H1 (cell line): Measurements from ENCODE around the gene RARRES1. TPM values are rescaled to one million over a fixed set of nuclear protein-coding genes. Genes with fewer than 3 reads are reported as not detected.

Experiments used
- CBX8 ChIP-seq: fragments of 300-800, 300-1000 bp; sonication (generic); IDR thresholded peaks from 2 replicates; pipeline ENCODE4 v1.7.1; 2016; ENCODE audit warnings: low read depth, low read length, borderline replicate concordance
- SRF ChIP-seq: IDR thresholded peaks from 2 replicates; pipeline ENCODE4 v1.6.1; 2011; ENCODE audit warnings: mild to moderate bottlenecking, low read depth, low read length, moderate library complexity
- TBP ChIP-seq: IDR thresholded peaks from 2 replicates; pipeline ENCODE4 v1.6.1; 2011; ENCODE audit warnings: low read depth, low read length, improper control_type of control experiment
- polyA plus RNA-seq, 7 experiments: library from polyadenylated mRNA; depleted of rRNA in 3 of 7; stranded (reverse) in 5 of 7; unstranded in 2 of 7; fragments of >200 nt in 5 of 7; fragments of 200-250 nt in 2 of 7; gene quantifications; 1 replicate in 5 of 7; 2 replicates in 1 of 7; 4 replicates in 1 of 7; pipeline versions ENCODE4 v1.2.1 to v1.2.3, GENCODE V29; 2011 to 2013; ENCODE audit warnings: missing spikeins in 2 of 7, mixed read lengths in 2 of 7
- total RNA-seq: library from RNA; stranded (reverse); fragmentation: NEBNext Ultra II Directional; extraction: Animal tissue kit (Norgen Biotek cat#: 25700); gene quantifications from 2 replicates; pipeline ENCODE4 v1.2.1, GENCODE V29; 2021
- TF ChIP-seq, protein P1 (sequence below): fragments of 300-600 bp; sonication (generic); IDR thresholded peaks from 2 replicates; pipeline ENCODE4 v1.7.1; 2012; ENCODE audit warnings: low read length, moderate library complexity, mild to moderate bottlenecking, inconsistent platforms; ENCODE audit not compliant: insufficient replicate concordance

The RARRES1 gene
- total and polyA plus RNA-seq, 2 of the 8 experiments (the other 6 are each of a cell fraction or from before 2014, with no cell fraction given): 0.26 to 0.71 TPM

DNA sequence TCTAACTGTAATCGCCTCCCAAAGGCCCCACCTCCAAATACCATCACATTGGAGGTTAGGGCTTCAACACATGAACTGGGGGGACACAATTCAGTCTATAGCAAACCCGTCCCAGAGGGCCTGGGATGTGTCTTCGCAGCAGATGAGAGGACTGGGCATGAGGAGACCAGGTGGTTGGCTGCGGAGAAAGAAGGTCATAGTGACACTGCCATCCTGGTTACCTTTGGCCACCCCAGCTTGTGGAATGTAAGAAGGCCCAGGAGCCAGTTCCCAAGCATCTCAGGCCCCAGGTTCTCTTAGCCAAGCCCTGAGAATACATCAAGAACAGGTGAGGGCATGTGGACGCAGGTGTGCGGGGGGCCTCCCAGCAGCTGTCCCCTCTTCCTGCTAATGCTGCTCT lies 6.4 kb upstream of the RARRES1 start (continued):
- TF ChIP-seq, protein P1, sequence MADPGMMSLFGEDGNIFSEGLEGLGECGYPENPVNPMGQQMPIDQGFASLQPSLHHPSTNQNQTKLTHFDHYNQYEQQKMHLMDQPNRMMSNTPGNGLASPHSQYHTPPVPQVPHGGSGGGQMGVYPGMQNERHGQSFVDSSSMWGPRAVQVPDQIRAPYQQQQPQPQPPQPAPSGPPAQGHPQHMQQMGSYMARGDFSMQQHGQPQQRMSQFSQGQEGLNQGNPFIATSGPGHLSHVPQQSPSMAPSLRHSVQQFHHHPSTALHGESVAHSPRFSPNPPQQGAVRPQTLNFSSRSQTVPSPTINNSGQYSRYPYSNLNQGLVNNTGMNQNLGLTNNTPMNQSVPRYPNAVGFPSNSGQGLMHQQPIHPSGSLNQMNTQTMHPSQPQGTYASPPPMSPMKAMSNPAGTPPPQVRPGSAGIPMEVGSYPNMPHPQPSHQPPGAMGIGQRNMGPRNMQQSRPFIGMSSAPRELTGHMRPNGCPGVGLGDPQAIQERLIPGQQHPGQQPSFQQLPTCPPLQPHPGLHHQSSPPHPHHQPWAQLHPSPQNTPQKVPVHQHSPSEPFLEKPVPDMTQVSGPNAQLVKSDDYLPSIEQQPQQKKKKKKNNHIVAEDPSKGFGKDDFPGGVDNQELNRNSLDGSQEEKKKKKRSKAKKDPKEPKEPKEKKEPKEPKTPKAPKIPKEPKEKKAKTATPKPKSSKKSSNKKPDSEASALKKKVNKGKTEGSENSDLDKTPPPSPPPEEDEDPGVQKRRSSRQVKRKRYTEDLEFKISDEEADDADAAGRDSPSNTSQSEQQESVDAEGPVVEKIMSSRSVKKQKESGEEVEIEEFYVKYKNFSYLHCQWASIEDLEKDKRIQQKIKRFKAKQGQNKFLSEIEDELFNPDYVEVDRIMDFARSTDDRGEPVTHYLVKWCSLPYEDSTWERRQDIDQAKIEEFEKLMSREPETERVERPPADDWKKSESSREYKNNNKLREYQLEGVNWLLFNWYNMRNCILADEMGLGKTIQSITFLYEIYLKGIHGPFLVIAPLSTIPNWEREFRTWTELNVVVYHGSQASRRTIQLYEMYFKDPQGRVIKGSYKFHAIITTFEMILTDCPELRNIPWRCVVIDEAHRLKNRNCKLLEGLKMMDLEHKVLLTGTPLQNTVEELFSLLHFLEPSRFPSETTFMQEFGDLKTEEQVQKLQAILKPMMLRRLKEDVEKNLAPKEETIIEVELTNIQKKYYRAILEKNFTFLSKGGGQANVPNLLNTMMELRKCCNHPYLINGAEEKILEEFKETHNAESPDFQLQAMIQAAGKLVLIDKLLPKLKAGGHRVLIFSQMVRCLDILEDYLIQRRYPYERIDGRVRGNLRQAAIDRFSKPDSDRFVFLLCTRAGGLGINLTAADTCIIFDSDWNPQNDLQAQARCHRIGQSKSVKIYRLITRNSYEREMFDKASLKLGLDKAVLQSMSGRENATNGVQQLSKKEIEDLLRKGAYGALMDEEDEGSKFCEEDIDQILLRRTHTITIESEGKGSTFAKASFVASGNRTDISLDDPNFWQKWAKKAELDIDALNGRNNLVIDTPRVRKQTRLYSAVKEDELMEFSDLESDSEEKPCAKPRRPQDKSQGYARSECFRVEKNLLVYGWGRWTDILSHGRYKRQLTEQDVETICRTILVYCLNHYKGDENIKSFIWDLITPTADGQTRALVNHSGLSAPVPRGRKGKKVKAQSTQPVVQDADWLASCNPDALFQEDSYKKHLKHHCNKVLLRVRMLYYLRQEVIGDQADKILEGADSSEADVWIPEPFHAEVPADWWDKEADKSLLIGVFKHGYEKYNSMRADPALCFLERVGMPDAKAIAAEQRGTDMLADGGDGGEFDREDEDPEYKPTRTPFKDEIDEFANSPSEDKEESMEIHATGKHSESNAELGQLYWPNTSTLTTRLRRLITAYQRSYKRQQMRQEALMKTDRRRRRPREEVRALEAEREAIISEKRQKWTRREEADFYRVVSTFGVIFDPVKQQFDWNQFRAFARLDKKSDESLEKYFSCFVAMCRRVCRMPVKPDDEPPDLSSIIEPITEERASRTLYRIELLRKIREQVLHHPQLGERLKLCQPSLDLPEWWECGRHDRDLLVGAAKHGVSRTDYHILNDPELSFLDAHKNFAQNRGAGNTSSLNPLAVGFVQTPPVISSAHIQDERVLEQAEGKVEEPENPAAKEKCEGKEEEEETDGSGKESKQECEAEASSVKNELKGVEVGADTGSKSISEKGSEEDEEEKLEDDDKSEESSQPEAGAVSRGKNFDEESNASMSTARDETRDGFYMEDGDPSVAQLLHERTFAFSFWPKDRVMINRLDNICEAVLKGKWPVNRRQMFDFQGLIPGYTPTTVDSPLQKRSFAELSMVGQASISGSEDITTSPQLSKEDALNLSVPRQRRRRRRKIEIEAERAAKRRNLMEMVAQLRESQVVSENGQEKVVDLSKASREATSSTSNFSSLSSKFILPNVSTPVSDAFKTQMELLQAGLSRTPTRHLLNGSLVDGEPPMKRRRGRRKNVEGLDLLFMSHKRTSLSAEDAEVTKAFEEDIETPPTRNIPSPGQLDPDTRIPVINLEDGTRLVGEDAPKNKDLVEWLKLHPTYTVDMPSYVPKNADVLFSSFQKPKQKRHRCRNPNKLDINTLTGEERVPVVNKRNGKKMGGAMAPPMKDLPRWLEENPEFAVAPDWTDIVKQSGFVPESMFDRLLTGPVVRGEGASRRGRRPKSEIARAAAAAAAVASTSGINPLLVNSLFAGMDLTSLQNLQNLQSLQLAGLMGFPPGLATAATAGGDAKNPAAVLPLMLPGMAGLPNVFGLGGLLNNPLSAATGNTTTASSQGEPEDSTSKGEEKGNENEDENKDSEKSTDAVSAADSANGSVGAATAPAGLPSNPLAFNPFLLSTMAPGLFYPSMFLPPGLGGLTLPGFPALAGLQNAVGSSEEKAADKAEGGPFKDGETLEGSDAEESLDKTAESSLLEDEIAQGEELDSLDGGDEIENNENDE: no peak
- TF ChIP-seq CBX8 (no peak), SRF (no peak), TBP (no peak)
